ENCODE measurements around the gene MOV10. TPM values are rescaled to one million over a fixed set of nuclear protein-coding genes. Genes with fewer than 3 reads are reported as not detected.

Gene MOV10
- total and polyA plus RNA-seq, 2 of the 13 experiments (the other 11 are each of a cell fraction or from before 2014, with no cell fraction given), result 56.4 to 58.2 TPM

- TF ChIP-seq ZNF572 (CRISPR knock-in tag; IDR thresholded peaks at IDR 0.05) (no peak), ZMYM4 (CRISPR knock-in tag; IDR thresholded peaks at IDR 0.05) (no peak; the same call in 1 of the 2 replicates), ZNF563 (CRISPR knock-in tag; IDR thresholded peaks at IDR 0.05) (peak; percentile 75; the same call in 1 of the 2 replicates), FOXK2 (IDR thresholded peaks at IDR 0.05) (no peak), RARA (CRISPR knock-in tag; IDR thresholded peaks at IDR 0.05) (peak; percentile 32; the same call in 1 of the 2 replicates), ZNF704 (CRISPR knock-in tag; IDR thresholded peaks at IDR 0.05; ENCODE audit: borderline replicate concordance) (no peak), MBNL3 (CRISPR knock-in tag; conservative IDR thresholded peaks at IDR 0.05) (no peak), ZNF839 (CRISPR knock-in tag; IDR thresholded peaks at IDR 0.05; ENCODE audit: borderline replicate concordance) (no peak), REPIN1 (CRISPR knock-in tag; IDR thresholded peaks at IDR 0.05; ENCODE audit: borderline replicate concordance, low read depth) (peak; percentile 62; the same call in 1 of the 2 replicates), HDAC1 (CRISPR knock-in tag; IDR thresholded peaks at IDR 0.05) (peak; percentile 42; the same call in 1 of the 2 replicates), SNAPC4 (CRISPR knock-in tag; IDR thresholded peaks at IDR 0.05) (no peak), GZF1 (CRISPR knock-in tag; IDR thresholded peaks at IDR 0.05) (no peak), NR2F6 (IDR thresholded peaks at IDR 0.05) (no peak), NR2F6 (CRISPR knock-in tag; IDR thresholded peaks at IDR 0.05) (peak; percentile 6; the same call in 1 of the 2 replicates), ZNF761 (CRISPR knock-in tag; conservative IDR thresholded peaks at IDR 0.05) (no peak), ZNF773 (CRISPR knock-in tag; IDR thresholded peaks at IDR 0.05; ENCODE audit: borderline replicate concordance) (0 out of 2 replicates have a peak, but pooled peaks have one; percentile 20)
- TF ChIP-seq, protein P1, sequence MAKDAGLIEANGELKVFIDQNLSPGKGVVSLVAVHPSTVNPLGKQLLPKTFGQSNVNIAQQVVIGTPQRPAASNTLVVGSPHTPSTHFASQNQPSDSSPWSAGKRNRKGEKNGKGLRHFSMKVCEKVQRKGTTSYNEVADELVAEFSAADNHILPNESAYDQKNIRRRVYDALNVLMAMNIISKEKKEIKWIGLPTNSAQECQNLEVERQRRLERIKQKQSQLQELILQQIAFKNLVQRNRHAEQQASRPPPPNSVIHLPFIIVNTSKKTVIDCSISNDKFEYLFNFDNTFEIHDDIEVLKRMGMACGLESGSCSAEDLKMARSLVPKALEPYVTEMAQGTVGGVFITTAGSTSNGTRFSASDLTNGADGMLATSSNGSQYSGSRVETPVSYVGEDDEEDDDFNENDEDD (CRISPR knock-in tag; IDR thresholded peaks at IDR 0.05; ENCODE audit: borderline replicate concordance), result peak; percentile 41; the same call in 1 of the 2 replicates
- TF ChIP-seq, protein P2, sequence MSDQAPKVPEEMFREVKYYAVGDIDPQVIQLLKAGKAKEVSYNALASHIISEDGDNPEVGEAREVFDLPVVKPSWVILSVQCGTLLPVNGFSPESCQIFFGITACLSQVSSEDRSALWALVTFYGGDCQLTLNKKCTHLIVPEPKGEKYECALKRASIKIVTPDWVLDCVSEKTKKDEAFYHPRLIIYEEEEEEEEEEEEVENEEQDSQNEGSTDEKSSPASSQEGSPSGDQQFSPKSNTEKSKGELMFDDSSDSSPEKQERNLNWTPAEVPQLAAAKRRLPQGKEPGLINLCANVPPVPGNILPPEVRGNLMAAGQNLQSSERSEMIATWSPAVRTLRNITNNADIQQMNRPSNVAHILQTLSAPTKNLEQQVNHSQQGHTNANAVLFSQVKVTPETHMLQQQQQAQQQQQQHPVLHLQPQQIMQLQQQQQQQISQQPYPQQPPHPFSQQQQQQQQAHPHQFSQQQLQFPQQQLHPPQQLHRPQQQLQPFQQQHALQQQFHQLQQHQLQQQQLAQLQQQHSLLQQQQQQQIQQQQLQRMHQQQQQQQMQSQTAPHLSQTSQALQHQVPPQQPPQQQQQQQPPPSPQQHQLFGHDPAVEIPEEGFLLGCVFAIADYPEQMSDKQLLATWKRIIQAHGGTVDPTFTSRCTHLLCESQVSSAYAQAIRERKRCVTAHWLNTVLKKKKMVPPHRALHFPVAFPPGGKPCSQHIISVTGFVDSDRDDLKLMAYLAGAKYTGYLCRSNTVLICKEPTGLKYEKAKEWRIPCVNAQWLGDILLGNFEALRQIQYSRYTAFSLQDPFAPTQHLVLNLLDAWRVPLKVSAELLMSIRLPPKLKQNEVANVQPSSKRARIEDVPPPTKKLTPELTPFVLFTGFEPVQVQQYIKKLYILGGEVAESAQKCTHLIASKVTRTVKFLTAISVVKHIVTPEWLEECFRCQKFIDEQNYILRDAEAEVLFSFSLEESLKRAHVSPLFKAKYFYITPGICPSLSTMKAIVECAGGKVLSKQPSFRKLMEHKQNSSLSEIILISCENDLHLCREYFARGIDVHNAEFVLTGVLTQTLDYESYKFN (CRISPR knock-in tag; conservative IDR thresholded peaks at IDR 0.05), result 0 out of 2 replicates have a peak, but pooled peaks have one; percentile 21
Measured at GRCh38 chr1:112707221-112708001, 33.0 kb downstream of the MOV10 start (continued).
